ENCODE measurements around the gene BTF3L4. TPM values are rescaled to one million over a fixed set of nuclear protein-coding genes. Genes with fewer than 3 reads are reported as not detected.

BTF3L4 gene
- total and polyA plus RNA-seq, 12 donors: 24.9 to 37.1 (median 30.2) TPM

DNA sequence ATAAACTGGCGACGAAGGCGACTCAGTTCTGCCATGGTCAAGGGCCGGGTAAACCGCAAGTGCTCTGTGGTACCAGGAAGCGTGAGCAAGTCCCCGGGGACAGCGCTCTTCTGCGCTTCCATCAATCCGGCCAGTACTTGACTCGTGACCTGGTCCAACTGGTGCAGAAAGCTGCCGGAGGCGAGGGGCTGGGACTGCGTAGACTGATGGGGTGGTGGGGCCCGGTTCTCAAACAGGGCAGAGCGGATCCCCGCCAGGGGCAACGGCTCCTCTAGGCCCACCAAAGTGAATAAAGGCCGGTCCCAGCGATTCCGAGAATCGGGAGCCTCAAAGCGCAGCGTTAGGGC is 23.3 kb upstream of the BTF3L4 start:
- ATAC-seq: peak; percentile 13 to 73 (median 58)

GRCh38 chr1:52033190-52034049 is 22.7 kb upstream of the BTF3L4 start, which contains the start of gene KTI12:
Gene KTI12, minus strand, starts transcription at chr1:52033810. Its CDS starts 49 bp downstream, at chr1:52033761.
- Histone ChIP-seq H3K27ac (peak within 1 kb of the TSS; percentile 40 to 94 (median 87)), H3K4me3 (peak within 1 kb of the TSS; percentile 75 to 98 (median 88)), H3K36me3 (peaks cover 0 to 39% (median 5%) of the 10 kb centered on the region in 9 donors), H3K9me3 (no peaks in the 10 kb centered on the region), H3K27me3 (no peaks in the 10 kb centered on the region), H3K4me1 (peaks cover 7 to 31% (median 18%) of the 10 kb centered on the region in 9 donors)
- TF ChIP-seq, protein P1, sequence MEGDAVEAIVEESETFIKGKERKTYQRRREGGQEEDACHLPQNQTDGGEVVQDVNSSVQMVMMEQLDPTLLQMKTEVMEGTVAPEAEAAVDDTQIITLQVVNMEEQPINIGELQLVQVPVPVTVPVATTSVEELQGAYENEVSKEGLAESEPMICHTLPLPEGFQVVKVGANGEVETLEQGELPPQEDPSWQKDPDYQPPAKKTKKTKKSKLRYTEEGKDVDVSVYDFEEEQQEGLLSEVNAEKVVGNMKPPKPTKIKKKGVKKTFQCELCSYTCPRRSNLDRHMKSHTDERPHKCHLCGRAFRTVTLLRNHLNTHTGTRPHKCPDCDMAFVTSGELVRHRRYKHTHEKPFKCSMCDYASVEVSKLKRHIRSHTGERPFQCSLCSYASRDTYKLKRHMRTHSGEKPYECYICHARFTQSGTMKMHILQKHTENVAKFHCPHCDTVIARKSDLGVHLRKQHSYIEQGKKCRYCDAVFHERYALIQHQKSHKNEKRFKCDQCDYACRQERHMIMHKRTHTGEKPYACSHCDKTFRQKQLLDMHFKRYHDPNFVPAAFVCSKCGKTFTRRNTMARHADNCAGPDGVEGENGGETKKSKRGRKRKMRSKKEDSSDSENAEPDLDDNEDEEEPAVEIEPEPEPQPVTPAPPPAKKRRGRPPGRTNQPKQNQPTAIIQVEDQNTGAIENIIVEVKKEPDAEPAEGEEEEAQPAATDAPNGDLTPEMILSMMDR (IDR thresholded peaks at IDR 0.05): no peak
- intact Hi-C loops (cut with DNase I): no loop called here
- ATAC-seq: peak; percentile 93 to 97 (median 96)
- WGBS, 2 donors: 1 to 2% methylated on average over 78 of the region's 78 CpGs
- peak; percentile 86 to 88 for DNase-seq

More for the DNA sequence above, 23.3 kb upstream of the BTF3L4 start:
- TF ChIP-seq, protein P1 (IDR thresholded peaks at IDR 0.05): no peak
- DNase-seq: peak; percentile 11 to 27
- Histone ChIP-seq H3K4me1 (peaks cover 7 to 31% (median 18%) of the 10 kb centered on the region in 9 donors), H3K4me3 (peak overlapping the region; percentile 75 to 98 (median 88)), H3K27ac (peak overlapping the region in 9 of 10 donors; percentile 82 to 94 (median 87)), H3K36me3 (peaks cover 0 to 39% (median 0%) of the 10 kb centered on the region in 9 donors), H3K9me3 (no peaks in the 10 kb centered on the region), H3K27me3 (no peaks in the 10 kb centered on the region)
- 6% methylated on average over 24 of the region's 24 CpGs for WGBS, 2 donors
- intact Hi-C loops (cut with DNase I): no loop called here

DNA sequence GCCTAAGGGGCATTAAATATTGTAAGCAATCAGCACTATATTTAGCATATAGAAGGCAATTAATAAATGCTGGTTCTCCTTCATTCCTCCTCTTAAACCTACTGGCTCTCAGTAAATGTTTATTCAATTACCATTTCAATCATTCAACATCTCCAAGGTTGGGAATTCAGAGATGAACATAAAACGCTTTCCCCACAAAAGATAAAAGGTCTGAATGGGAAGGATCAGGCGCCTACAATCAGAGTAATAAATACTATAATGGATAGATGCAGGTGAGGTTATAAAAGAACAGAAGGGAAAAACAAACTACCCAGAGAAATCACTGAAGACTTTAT is 22.1 kb upstream of the BTF3L4 start:
- DNase-seq: no peak
- peaks cover 0 to 44% (median 6%) of the 10 kb centered on the region in 9 donors for H3K36me3 ChIP-seq
- no peak for ATAC-seq
- H3K4me3 ChIP-seq: peak overlapping the region in 9 of 10 donors; percentile 76 to 98 (median 89)
- TF ChIP-seq, protein P1 (IDR thresholded peaks at IDR 0.05): no peak
- H3K4me1 ChIP-seq: peaks cover 7 to 31% (median 18%) of the 10 kb centered on the region in 9 donors
- H3K27me3 ChIP-seq: no peaks in the 10 kb centered on the region
- intact Hi-C loops (cut with DNase I): no loop called here
- peak overlapping the region; percentile 40 to 94 (median 87) for H3K27ac ChIP-seq
- WGBS, 2 donors: 97 to 98% methylated on average over 2 of the region's 2 CpGs
- no peaks in the 10 kb centered on the region for H3K9me3 ChIP-seq

DNA sequence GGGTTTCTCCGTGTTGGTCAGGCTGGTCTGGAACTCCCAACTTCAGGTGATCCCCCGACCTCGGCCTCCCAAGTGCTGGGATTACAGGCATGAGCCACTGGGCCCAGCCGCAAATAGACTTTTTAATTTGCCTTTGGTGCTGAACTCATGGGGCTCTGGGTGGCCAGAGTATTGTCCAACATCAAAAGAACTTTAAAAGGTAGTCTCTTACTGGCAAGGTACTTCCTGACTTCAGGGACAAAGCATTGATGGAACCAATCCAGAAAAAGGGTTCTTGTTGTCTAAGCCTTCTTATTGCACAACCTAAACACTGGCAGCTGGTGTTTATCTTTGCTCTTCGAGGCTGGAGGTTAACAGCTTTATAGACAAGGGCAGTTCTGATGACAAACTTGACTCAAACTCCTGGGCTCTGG is 18.7 kb upstream of the BTF3L4 start:
- DNase-seq: no peak
- intact Hi-C loops (cut with DNase I): no loop called here
- Histone ChIP-seq H3K9me3 (no peaks in the 10 kb centered on the region), H3K27ac (no peak overlapping the region), H3K4me1 (peaks cover 1 to 15% (median 6%) of the 10 kb centered on the region in 9 donors), H3K4me3 (no peak overlapping the region), H3K27me3 (no peaks in the 10 kb centered on the region), H3K36me3 (peaks cover 0 to 69% (median 16%) of the 10 kb centered on the region in 9 donors)
- ATAC-seq: no peak
- WGBS, 2 donors: 83% methylated on average over 5 of the region's 5 CpGs
- TF ChIP-seq, protein P1 (IDR thresholded peaks at IDR 0.05): no peak
